Transverse colon (tissue), 4 donors: ENCODE data around the gene ESAM. TPM values are rescaled to one million over a fixed set of nuclear protein-coding genes. Genes with fewer than 3 reads are reported as not detected.

Experiments used
- DNase-seq: peaks from one replicate; pipeline ENCODE4 v3.0.0-alpha.2; 2019
- H3K27ac ChIP-seq, 4 donors: fragments of 200-600 bp; sonication (generic); 2 replicates each; pipeline ENCODE4 v1.5.1; 2016 to 2018; ENCODE audit warnings: inconsistent platforms in 4 of 4
- H3K27me3 ChIP-seq: fragments of 200-600 bp; sonication (generic); 2 replicates; pipeline ENCODE4 v1.5.1; 2017; ENCODE audit warnings: inconsistent platforms
- H3K36me3 ChIP-seq, 4 donors: fragments of 200-600 bp; sonication (generic); 2 replicates each; pipeline ENCODE4 v1.5.1; 2017 to 2019; ENCODE audit warnings: inconsistent platforms in 4 of 4
- H3K4me1 ChIP-seq, 4 donors: fragments of 200-600 bp; sonication (generic); 2 replicates each; pipeline ENCODE4 v1.5.1; 2017 to 2020; ENCODE audit warnings: inconsistent platforms in 4 of 4
- H3K4me3 ChIP-seq, 4 donors: fragments of 200-600 bp; sonication (generic); 1 replicate in 1 of 4; 2 replicates in 3 of 4; pipeline versions ENCODE4 v1.5.1 to v1.6.1; 2017 to 2019; ENCODE audit warnings: inconsistent platforms in 4 of 4
- H3K9me3 ChIP-seq, 2 donors: fragments of 200-600 bp; sonication (generic); 2 replicates each; pipeline ENCODE4 v1.5.1; 2017 to 2019; ENCODE audit warnings: inconsistent platforms in 2 of 2
- EP300 ChIP-seq: sonication (generic); formaldehyde crosslinking; IDR thresholded peaks from one replicate; pipeline ENCODE4 v1.6.1; 2017; ENCODE audit warnings: antibody characterized with exemption, low read depth
- POLR2A ChIP-seq: fragments of 450-650 bp; IDR thresholded peaks from one replicate; pipeline ENCODE4 v1.6.1; 2016; ENCODE audit warnings: antibody characterized with exemption, mild to moderate bottlenecking, moderate library complexity
- POLR2AphosphoS5 ChIP-seq, 3 donors: sonication (generic); formaldehyde crosslinking; IDR thresholded peaks; one replicate each; pipeline ENCODE4 v1.6.1; 2016; ENCODE audit warnings: antibody characterized with exemption in 3 of 3
- WGBS, 2 donors: methylation state at CpG; one replicate each; pipeline ENCODE4 v1.1.5; 2018; ENCODE audit warnings: low coverage in 1 of 2; 5-methylcytosine and 5-hydroxymethylcytosine counted together
- in situ Hi-C, 4 donors: fragments of 200-750 bp; cut with MboI; loops; one replicate each; pipeline versions ENCODE4 v1.15.0 to v1.15.1; 2017; ENCODE audit warnings: low sequenced_read_pairs in 3 of 4, low pct_ligation_motif_present in 1 of 4, low pct_unique_long_range_greater_than_20kb in 1 of 4
- intact Hi-C: fragments of 100-400 bp; cut with DNase I; formaldehyde crosslinking; loops from one replicate; pipeline ENCODE4 v1.15.1; 2023; ENCODE audit warnings: low total_unique reads
- total RNA-seq, 4 donors: library from RNA; depleted of rRNA; stranded (reverse); fragments of >200 nt; gene quantifications; one replicate each; pipeline ENCODE4 v1.1.0, GENCODE V29; 2016
- TF ChIP-seq, protein P1 (sequence below), 5 experiments: fragments of 200-600 bp in 3 of 5; fragments of 450-650 bp in 2 of 5; sonication (generic) in 3 of 5; IDR thresholded peaks; 1 replicate in 2 of 5; 2 replicates in 3 of 5; pipeline ENCODE4 v1.5.1; 2016 to 2017; ENCODE audit warnings: antibody characterized with exemption in 5 of 5, inconsistent platforms in 3 of 5, mild to moderate bottlenecking in 2 of 5, moderate library complexity in 1 of 5

Gene ESAM
- total RNA-seq, 4 donors from 2014 or later = 5.8 to 10.1 (median 6.5) TPM

DNA sequence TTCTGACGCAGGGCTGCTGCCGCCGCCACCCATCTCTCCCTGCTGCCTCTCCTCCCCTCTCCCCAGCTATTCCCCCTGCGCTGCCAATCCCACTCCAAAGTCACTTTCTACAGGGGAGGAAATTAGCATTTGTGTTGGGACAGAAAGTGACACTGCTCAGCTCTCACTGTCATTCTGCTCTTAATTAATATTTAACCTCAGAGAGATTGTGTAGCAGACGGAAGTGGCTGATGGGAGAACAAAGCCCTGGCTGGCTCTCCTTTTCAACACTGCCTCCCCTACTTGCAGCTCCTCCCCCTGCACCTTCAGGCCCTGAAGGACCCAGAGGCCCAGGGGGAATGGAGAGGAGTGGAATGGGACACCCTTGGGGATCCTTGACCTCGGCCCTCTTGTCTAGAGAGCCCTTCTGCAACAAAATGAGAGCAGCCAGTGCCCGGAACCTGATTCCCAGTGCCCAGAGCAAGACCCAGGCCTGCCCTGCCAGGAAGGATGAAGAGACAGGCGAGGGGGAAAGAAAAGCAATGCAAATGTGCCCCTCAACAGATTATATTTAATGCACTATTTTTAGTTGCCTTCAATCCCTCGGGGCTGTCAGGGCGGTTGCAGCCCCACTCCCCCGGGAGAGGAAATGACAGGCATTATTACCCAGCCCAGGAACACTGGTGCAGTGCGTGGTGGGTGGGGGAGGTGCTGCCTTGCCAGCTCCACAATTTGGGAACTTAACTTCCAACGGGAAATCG, 36.9 kb downstream of the ESAM start:
- H3K36me3 ChIP-seq = no peaks in the 10 kb centered on the region
- intact Hi-C loops = no loop called here
- peak overlapping the region in 3 of 4 donors; percentile 10 to 49 (median 44) for H3K27ac ChIP-seq
- 0 to 28% methylated on average over 5 to 14 of the region's 14 CpGs for WGBS, 2 donors
- peak; percentile 42 for DNase-seq
- H3K4me1 ChIP-seq = peaks cover 4 to 17% (median 6%) of the 10 kb centered on the region in 4 donors
- peaks cover 12% of the 10 kb centered on the region for H3K27me3 ChIP-seq
- in situ Hi-C loops = no loop called here
- peak overlapping the region in 1 of 4 donors; percentile 0 for H3K4me3 ChIP-seq
- TF ChIP-seq POLR2AphosphoS5 (IDR thresholded peaks at IDR 0.05) (no peak), POLR2A (no peak)
- H3K9me3 ChIP-seq = no peaks in the 10 kb centered on the region

DNA sequence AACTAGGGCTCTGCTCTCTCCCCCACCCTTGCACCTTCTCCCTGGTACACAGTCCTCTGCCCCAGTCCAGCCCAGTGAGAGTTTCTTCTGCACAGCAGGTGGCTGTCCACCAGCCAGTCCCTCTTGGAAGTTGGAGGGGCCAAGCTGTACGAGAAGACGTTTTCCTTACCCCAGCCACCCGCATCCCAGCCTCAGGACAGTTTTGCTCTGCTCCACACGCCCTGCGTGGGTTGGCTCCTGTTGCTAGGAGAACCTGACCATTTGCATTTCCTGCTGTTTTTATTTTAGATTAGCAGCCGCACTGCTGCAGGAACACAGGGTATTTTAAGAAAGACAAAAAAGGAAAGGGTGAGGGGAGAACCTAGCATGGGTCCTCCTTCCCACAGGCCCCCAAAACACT, 39.9 kb downstream of the ESAM start:
- TF ChIP-seq POLR2AphosphoS5 (IDR thresholded peaks at IDR 0.05) = no peak
- TF ChIP-seq, protein P1, sequence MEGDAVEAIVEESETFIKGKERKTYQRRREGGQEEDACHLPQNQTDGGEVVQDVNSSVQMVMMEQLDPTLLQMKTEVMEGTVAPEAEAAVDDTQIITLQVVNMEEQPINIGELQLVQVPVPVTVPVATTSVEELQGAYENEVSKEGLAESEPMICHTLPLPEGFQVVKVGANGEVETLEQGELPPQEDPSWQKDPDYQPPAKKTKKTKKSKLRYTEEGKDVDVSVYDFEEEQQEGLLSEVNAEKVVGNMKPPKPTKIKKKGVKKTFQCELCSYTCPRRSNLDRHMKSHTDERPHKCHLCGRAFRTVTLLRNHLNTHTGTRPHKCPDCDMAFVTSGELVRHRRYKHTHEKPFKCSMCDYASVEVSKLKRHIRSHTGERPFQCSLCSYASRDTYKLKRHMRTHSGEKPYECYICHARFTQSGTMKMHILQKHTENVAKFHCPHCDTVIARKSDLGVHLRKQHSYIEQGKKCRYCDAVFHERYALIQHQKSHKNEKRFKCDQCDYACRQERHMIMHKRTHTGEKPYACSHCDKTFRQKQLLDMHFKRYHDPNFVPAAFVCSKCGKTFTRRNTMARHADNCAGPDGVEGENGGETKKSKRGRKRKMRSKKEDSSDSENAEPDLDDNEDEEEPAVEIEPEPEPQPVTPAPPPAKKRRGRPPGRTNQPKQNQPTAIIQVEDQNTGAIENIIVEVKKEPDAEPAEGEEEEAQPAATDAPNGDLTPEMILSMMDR (IDR thresholded peaks at IDR 0.05) = no peak
- no peak for TF ChIP-seq POLR2A
- TF ChIP-seq EP300 = no peak
- 56 to 65% methylated on average over 6 of the region's 6 CpGs for WGBS, 2 donors

DNA sequence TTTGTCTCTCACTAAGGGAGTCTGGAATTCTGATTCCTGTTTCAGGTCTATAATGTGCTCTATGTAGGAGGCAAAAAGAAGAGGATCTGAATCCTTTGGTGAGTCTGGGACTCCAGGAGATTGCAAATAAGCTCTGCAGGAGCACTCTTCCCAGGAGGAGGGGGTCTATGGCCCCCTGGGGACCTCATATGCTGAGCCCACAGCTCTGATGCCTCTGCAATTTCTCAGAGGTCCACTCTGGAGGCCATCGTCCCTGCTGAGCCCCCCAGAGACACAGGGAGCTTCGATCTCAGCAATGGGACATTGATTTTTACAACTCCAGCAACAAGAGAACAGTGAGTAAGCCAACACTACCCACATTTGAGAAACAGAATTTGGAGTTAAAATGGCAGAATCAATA, 42.6 kb downstream of the ESAM start:
- peaks cover 5 to 14% (median 9%) of the 10 kb centered on the region in 4 donors for H3K4me1 ChIP-seq
- H3K27me3 ChIP-seq = peaks cover 51% of the 10 kb centered on the region
- no peak for TF ChIP-seq POLR2AphosphoS5 (IDR thresholded peaks at IDR 0.05)
- TF ChIP-seq EP300 = no peak
- no peak for TF ChIP-seq POLR2A
- TF ChIP-seq, protein P1 (IDR thresholded peaks at IDR 0.05) = no peak
- in situ Hi-C loops (no loop called here), intact Hi-C loops (no loop called here)
- H3K27ac ChIP-seq = no peak overlapping the region
- DNase-seq = no peak
- no peak overlapping the region for H3K4me3 ChIP-seq
- 66% methylated on average over 2 of the region's 2 CpGs; no CpG with 5 or more reads in 1 of the 2 donors for WGBS, 2 donors
- no peaks in the 10 kb centered on the region for H3K9me3 ChIP-seq
- no peaks in the 10 kb centered on the region for H3K36me3 ChIP-seq

More for the DNA sequence above, 39.9 kb downstream of the ESAM start:
- H3K9me3 ChIP-seq = no peaks in the 10 kb centered on the region
- H3K27me3 ChIP-seq = peaks cover 42% of the 10 kb centered on the region
- peaks cover 10 to 29% (median 14%) of the 10 kb centered on the region in 4 donors for H3K4me1 ChIP-seq
- DNase-seq = no peak
- H3K36me3 ChIP-seq = no peaks in the 10 kb centered on the region
- in situ Hi-C loops (no loop called here), intact Hi-C loops (no loop called here)
- H3K4me3 ChIP-seq = no peak overlapping the region
- no peak overlapping the region for H3K27ac ChIP-seq

DNA sequence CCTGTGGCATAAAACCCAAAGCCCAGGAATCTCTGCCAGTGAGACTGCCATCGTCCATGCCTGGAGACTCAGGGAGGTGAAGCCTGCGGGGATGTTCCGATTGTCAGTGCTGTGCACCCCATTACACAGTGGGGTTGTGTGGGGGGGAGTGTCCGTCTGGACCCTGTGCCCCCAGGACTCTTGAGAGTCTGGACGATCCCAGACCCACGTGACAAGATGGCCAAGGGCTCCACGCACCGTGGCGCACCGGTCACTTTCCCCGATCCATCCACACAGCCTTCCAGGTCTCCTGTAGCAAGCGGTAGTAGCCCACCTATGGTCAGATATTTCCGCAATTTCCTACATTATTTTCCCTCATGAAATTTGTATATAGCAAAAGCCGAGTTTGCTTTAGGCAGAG, 43.3 kb downstream of the ESAM start:
- 40 to 55% methylated on average over 1 to 14 of the region's 14 CpGs for WGBS, 2 donors
- no peaks in the 10 kb centered on the region for H3K9me3 ChIP-seq
- DNase-seq = no peak
- intact Hi-C loops = no loop called here
- H3K4me3 ChIP-seq = no peak overlapping the region
- H3K36me3 ChIP-seq = no peaks in the 10 kb centered on the region
- in situ Hi-C loops = no loop called here
- TF ChIP-seq POLR2A (no peak), EP300 (no peak), POLR2AphosphoS5 (IDR thresholded peaks at IDR 0.05) (no peak)
- TF ChIP-seq, protein P1 (IDR thresholded peaks at IDR 0.05) = no peak
- peaks cover 5 to 12% (median 9%) of the 10 kb centered on the region in 4 donors for H3K4me1 ChIP-seq
- peaks cover 48% of the 10 kb centered on the region for H3K27me3 ChIP-seq
- H3K27ac ChIP-seq = no peak overlapping the region
